ENCODE results near the gene RPS6KA4.
A peak's percentile ranks its signal among the peaks of the same experiment; 100 is the strongest.

DNA sequence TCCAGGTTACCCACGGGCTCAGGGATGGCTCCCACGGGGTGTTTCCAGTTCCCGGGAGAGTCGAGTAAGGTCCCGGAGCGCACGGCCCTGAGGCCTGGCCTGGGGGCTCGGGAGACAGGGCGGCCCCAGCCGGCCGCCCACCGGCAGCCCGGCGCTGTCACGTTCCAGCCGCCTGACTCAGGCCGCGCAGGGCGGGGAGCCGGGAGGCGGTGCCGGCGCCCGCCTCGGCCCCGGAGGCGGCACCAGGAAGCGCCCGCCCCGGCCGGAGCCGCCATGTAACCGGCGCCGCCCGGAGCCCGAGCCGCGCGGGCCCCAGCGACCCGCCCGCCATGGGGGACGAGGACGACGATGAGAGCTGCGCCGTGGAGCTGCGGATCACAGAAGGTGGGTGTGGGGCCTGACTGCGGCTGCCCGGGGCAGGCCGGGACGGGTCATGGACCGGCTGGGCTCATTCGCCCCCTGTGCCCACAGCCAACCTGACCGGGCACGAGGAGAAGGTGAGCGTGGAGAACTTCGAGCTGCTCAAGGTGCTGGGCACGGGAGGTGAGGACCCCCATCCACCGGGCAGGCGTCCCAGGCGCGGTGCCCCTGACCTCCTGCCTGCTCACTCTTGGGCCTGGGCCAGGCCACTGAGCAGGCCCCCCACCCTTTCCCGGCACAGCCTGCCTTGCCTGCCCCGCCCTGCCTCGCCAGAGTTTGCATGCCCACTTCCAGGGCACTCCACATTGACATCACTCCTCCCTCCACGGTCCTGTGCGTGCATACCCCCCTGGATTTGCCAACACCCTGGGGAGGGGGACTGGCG lies at the start of gene RPS6KA4:
- TF ChIP-seq NFRKB (IDR thresholded peaks at IDR 0.05) (no peak), ZNF384 (IDR thresholded peaks at IDR 0.05) (no peak), FOXA1 (IDR thresholded peaks at IDR 0.05) (no peak), FOXM1 (IDR thresholded peaks at IDR 0.05; ENCODE audit: borderline replicate concordance) (no peak), ELF4 (IDR thresholded peaks at IDR 0.05) (no peak), ARNT (IDR thresholded peaks at IDR 0.05) (peak; percentile 34; the same call in 1 of the 2 replicates), CTBP1 (IDR thresholded peaks at IDR 0.05; ENCODE audit: borderline replicate concordance) (no peak), FOXK2 (IDR thresholded peaks at IDR 0.05) (no peak), SP1 (IDR thresholded peaks at IDR 0.05) (no peak)
- TF ChIP-seq, protein P1, sequence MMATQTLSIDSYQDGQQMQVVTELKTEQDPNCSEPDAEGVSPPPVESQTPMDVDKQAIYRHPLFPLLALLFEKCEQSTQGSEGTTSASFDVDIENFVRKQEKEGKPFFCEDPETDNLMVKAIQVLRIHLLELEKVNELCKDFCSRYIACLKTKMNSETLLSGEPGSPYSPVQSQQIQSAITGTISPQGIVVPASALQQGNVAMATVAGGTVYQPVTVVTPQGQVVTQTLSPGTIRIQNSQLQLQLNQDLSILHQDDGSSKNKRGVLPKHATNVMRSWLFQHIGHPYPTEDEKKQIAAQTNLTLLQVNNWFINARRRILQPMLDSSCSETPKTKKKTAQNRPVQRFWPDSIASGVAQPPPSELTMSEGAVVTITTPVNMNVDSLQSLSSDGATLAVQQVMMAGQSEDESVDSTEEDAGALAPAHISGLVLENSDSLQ (IDR thresholded peaks at IDR 0.05), result no peak

Data from HEK293T (cell line).